HPDE6-E6E7 (cell line): ENCODE measurements around the gene FLT4.
"Not testable (repeated sequence)": the region's sequence is repeated elsewhere in the genome, so short reads cannot be mapped to it uniquely, and the experiment has no call there.

Experiments used
- DNase-seq: peaks from one replicate; pipeline ENCODE4 v3.0.0; 2011; ENCODE audit warnings: missing footprints; ENCODE audit errors: extremely low spot score

The FLT4 gene

DNA sequence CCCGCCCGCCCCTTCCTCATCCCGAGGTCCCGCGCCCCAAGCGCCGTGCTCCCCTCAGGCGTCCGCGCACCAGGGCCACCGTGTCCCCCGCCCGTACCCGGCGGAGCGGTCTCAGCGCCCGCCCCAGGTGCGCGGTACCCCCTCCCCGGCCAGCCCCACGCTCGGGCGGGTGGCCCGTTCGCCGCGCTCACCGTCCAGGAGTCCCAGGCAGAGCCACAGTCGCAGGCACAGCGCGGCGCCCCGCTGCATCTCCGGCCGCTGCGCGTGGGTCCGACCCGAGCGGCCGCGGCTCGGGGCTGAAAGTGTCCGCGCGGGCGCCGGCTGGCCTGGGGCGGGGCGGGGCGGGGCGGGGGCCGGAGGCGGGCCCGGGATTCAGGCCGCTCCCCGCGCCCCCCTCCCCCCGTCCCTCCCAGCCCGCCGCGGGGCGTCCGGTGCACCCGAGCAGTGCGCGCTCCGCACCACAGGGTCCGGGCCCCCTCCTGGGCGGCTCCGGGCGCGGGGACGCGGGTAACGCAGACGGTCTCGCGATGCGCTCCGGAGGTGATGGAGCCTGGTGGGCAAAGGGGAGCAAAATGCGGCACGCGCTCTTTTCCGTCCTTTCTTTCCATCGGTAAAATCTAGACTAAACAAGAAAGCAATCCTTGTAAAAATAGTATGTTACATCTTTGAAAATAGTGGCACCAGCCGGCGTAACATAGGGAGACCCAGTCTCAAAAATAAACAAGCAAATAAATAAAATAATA, at the start of gene FLT4:
Gene FLT4 (minus strand): TSS at position 304 of the 743 bp plus-strand sequence. CDS start 55 bp downstream, at position 249.
- DNase-seq, result no peak

GRCh38 chr5:180699042-180699441, 49.6 kb upstream of the FLT4 start:
- no peak for DNase-seq

- DNase-seq, result no peak
Observed at GRCh38 chr5:180696116-180696515, 46.7 kb upstream of the FLT4 start.

DNA sequence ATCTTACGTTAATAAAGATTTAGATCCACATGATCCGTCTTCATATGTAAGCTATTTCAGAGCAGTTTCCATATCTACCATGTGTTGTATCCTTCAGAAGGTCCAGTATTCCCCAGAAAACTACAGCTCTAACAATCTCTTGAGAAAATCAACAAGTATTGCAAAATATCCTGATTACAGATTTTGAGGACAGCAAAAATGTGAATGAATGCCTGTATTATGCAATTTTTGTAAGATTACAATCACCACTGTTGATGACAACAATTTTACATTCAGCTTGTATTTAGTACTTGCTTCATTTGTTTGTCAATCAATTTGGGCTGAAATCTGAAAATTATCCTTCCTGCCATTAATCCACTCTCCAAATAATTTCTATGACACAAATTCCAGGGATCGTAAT, 43.0 kb upstream of the FLT4 start:
- no peak for DNase-seq

DNA sequence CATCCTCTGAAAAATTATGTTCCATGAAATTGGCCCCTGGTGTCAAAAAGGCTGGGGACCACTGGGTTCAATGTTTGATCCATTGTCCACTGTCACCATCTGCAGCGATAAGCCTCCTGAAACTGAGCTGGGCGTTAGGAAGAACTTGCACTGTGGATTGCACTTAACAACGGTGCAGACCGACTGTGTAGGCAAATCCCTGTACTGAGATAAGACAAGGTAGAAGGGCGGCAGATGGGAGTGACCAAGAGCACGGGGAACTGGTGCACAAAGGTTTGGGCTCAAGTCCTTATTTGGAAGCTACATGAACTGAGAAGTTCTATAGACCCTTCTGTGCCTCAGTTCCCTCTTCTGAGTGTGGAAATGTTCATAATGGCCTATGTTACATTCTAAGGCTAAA, 41.6 kb upstream of the FLT4 start:
- DNase-seq, result no peak

DNA sequence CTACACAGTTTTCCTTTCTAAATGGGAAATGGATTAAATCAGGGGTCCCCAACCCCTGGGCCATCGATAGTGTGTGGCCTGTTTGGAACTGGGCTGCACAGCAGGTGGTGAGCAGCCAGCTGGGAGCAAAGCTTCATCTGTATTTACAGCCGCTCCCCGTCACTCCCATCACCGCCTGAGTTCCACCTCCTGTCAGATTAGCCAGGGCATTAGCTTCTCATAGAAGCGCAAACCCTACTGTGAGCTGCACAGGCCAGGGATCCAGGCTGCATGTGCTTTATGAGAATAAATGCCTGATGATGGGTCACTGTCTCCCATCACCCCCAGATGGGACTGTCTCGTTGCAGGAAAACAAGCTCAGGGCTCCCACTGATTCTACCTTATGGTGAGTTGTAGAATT, 41.2 kb upstream of the FLT4 start:
- DNase-seq, result no peak

DNA sequence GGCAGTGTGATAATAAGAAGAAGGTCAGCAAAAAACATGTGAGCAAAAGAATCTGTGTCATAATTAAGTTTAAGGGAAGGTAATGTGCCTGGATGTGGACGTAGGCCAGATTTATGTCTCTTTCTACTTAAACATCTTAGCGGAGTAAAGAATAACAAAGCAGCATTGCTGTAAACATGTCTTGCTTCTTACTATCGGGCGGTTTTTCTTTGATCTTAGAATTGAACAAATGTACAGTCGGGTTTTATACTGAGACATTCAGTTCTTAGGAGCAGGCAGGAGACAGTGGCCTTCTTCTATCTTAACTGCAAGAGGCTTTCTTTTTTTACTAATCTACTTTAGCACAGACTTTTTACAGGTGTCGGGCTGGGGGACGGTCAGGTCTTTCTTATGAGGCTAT, 40.4 kb upstream of the FLT4 start:
- DNase-seq, result no peak

DNA sequence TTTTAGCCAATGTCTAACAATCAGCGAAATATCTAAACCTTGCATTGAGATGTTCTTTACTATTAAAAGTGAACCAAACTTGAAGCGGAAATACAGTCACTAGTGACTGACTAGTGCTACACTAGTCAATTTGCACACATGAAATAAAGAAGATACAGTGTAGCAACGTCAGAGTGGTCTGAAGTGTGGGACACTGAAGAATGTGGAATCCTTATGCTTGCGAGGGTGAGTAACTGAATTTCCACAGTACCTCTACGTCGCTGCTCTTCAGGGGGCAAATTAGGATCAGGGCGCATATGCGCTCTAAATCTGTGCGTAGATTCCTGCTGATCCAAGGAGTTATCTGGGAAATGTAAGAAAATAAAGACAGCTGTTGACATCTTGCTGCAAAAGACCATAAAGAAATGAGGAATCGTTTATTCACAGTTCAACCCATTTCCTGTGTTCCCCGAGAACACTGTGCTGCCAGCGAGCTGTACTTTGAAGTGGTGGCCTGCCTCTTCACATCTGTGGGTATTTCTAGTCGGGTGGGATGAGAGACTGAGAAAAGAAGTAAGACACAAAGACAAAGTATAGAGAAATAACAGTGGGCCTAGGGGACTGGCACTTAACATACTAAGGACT, 39.8 kb upstream of the FLT4 start:
- no peak for DNase-seq

DNA sequence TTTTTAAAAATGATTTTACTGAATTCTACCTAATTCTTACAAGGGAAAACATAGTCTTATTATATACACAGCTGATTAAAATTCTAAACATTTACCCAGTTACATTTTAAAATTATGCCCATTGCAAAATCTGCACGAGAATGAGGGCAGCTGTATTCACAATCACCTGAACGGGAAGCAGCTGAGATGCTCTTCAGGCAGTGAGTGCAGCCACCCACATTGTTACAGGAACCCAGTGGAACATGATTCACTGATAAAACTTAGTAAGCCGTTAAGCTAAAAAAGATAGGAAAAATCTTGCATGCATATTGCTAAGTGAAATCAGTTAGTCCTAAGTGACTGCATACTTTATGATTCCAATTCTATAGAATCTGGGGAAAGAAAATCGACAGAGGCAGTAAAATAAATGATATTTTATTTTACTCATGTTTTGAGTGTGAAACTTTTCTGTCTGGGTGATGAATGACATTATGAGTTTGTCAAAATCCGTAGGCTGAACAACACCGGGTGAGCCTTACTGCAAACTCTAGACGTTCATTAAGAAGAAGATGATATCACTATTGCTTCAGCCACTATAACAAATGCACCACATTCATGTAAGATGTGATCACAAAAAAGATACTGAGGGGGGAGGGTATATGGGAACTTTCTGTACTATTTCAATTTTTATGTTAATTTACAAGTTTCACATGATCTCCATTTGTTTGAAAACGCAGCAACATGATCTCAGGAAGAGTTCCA, 39.1 kb upstream of the FLT4 start:
- no peak for DNase-seq

GRCh38 chr5:180686799-180687198, 37.4 kb upstream of the FLT4 start:
- not testable (repeated sequence) for DNase-seq

DNA sequence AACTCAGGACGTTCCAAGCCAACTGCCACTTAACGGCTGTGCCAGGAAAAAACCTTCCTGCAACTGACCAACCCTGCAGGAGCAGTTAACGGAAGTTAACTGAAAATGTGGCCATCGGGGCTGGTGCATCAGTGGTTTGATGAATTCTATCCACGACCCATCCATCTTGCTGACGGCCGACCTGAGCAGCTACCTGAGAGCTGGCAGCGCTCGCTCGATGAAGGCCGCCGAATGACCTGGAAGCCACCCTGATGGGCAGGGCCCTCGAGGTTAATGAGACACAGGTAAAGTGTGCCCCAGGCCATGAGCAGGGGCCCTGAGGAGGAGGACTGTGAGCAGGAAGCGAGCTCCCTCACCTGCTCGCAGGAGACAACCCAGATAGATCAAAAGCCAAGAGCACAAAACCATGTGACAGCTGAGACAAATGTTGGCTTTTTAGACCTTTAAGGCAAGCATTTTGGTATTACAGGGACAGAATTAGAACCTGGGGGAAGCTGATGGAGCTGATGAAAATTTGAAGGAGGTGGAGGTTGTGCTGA, 35.3 kb upstream of the FLT4 start:
- no peak for DNase-seq

- no peak for DNase-seq
Observed at GRCh38 chr5:180683220-180683922, 34.0 kb upstream of the FLT4 start.

- no peak for DNase-seq
Observed at GRCh38 chr5:180682560-180682959, 33.2 kb upstream of the FLT4 start.

GRCh38 chr5:180682008-180682407, 32.6 kb upstream of the FLT4 start:
- DNase-seq, result not testable (repeated sequence)

GRCh38 chr5:180678319-180678718, 28.9 kb upstream of the FLT4 start:
- not testable (repeated sequence) for DNase-seq

GRCh38 chr5:180675036-180675635, 25.7 kb upstream of the FLT4 start:
- no peak for DNase-seq

DNA sequence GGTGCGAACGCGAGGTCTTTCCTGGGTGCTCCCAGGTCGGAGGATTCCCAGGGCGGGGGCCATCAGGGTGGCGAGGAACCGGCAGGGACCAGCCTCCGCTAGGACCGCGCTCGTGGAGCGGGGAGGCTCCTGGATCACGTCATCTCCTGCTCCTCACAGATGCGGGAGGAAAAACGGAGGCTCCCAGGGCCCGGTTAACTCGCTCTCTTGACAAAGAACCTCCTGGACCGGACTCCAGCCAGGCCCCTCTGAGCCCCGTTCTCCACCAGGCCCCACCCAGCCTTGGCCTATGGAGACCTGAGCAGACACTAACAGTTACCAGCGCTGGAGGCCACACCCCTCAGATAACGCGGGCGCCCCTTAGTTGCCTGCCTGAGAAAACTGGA, 24.7 kb upstream of the FLT4 start:
- DNase-seq, result not testable (repeated sequence)

DNA sequence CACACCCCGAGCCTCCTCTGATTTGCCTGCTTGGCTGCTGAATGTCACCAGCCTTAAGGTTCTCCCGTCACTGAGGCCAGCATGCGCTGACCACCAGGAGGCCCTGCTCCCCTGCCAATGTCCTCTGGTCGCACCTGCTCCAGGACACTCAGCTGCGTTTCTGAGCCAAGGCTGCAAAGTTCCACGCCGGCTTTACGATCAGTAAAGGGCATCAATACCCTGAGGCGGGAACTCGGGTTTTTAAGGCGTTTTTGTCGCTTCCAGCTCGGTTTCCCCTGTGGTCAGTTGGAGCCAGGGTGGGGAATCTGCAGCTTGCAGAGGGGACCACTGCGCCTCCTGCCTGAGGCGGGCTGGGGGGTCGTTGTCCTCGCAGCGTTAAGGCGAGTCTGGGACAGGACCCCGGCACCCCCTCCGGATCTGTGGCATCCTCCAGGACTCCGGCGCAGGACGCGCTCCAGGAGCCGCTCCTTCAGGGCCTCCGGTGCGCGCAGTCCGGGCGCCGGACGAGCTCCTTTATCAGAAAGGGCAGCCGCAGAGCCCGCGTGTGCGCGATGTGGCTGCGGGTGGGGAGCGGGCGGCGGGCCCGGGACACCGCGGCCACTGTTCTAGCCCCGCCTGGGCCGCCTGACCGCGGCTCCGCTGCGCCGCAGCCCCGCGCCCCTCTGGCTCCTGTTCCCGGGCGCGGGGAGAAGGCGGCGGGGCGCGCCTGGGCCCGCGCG, 24.1 kb upstream of the FLT4 start:
- no peak for DNase-seq

DNA sequence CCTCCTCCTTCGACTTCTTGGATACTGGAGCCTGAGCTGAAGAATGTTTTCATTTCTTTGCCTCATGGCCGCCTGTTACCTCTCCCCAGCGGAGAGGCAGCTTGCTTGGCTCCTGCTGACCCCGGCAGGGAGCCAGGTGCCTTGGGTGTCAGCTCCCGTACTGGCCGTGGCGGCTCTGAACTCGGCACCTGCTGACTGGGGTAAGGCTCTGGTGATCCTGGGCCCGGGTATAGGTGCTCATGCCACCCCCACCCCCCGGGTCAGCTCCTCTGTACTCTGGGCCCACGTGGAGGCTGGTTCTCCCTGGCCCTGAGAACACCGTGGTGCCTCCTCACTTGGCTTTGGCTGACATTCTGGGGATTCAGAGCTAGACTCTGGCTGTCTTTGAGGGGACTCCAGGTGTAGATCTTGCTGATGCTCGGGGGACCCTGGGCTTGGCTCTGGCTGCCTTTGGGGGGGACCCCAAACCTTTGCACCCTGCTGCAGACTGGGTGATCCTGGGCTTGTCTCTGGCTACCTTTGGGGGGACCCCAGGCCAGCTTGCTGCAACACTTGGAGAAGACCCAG, 22.6 kb upstream of the FLT4 start:
- DNase-seq, result not testable (repeated sequence)

DNA sequence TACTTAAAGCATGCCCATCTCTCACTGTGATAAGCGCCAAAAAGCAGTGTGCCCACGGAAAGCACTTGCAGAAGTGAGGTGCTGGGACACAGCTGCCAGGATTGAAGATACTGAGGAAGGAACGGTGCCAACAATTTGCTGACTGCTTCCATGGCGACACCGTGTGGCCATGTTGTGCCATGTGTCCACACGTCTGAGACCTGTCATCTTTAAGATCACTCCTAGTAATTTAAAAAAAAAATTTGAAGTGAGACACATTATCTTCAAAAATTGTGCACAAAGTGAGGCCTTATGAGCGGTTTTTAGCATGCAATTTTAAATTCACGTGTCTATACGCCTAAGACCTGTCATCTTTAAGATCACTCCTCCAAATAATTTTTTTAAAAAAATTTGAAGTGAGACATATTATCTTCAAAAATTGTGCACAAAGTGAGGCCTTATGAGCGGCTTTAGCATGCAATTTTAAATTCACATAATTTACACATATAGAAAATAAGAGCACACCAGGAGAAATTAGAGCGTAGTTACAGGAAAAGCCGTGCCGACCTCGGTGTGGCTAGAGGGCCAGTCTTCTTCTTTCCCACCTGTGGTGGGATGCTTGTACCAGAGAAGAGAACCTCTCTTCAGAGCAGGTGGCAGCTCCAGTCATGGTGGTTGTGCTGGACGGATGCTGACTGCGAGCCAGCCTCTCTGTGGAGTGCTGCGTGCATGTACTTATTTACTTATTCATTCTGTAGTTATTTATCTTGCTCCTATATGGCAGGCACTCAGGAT, 21.4 kb upstream of the FLT4 start:
- DNase-seq, result no peak
